HEK293 (cell line): ENCODE data around the gene ADAMTSL3.

Experiments used
- CTCF ChIA-PET: fragments of 350-600 bp; formaldehyde crosslinking; extraction: SDS; loops from one replicate; lab custom pipeline; 2021; ENCODE audit warnings: antibody characterized with exemption; lab: Yijun Ruan, JAX
- POLR2A ChIA-PET: fragments of 300-600 bp; formaldehyde crosslinking; extraction: SDS; loops from one replicate; lab custom pipeline; 2020; ENCODE audit warnings: antibody characterized with exemption, inconsistent platforms; lab: Yijun Ruan, JAX
- H3K27ac ChIP-seq: fragments of 200-500 bp; sonication (Bioruptor generic); 2 replicates; pipeline ENCODE4 v1.5.1; 2014; ENCODE audit warnings: low read depth, low read length, control low read depth, inconsistent platforms; ENCODE audit errors: extremely low read depth
- H3K36me3 ChIP-seq, 2 experiments: fragments of 200-500 bp in 1 of 2; sonication (Bioruptor generic) in 1 of 2; 1 replicate in 1 of 2; 2 replicates in 1 of 2; pipeline ENCODE4 v1.5.1; 2014 to 2017; ENCODE audit warnings: inconsistent platforms in 2 of 2, low read length in 2 of 2; ENCODE audit not compliant: control insufficient read depth in 2 of 2, insufficient read depth in 1 of 2
- H3K4me1 ChIP-seq: fragments of 200-500 bp; sonication (Bioruptor generic); 2 replicates; pipeline ENCODE4 v1.5.1; 2014; ENCODE audit warnings: mild to moderate bottlenecking, low read length, inconsistent platforms; ENCODE audit not compliant: control insufficient read depth, insufficient read depth
- H3K4me3 ChIP-seq: 2 replicates; pipeline ENCODE4 v1.5.1; 2011; ENCODE audit warnings: low read depth, mild to moderate bottlenecking, control low read depth, low read length, moderate library complexity
- H3K9me3 ChIP-seq: fragments of 200-500 bp; sonication (Bioruptor generic); 2 replicates; pipeline ENCODE4 v1.5.1; 2014; ENCODE audit warnings: low read depth, low read length, inconsistent platforms; ENCODE audit not compliant: control insufficient read depth, insufficient read depth
- EGR2 ChIP-seq: fragments of 450-650 bp; formaldehyde crosslinking; IDR thresholded peaks from 2 replicates; pipeline ENCODE4 v1.5.1; 2016; ENCODE audit warnings: low read depth, missing biosample characterization, missing genetic modification characterization
- MEIS1 ChIP-seq: sonication (generic); formaldehyde crosslinking; IDR thresholded peaks from 2 replicates; pipeline ENCODE4 v1.8.1; 2022; ENCODE audit warnings: missing genetic modification reagents, mild to moderate bottlenecking, borderline replicate concordance
- OSR2 ChIP-seq: fragments of 450-650 bp; formaldehyde crosslinking; IDR thresholded peaks from 2 replicates; pipeline ENCODE4 v1.5.1; 2016; ENCODE audit warnings: missing biosample characterization, missing genetic modification characterization
- SCRT2 ChIP-seq: fragments of 450-650 bp; formaldehyde crosslinking; IDR thresholded peaks from 2 replicates; pipeline ENCODE4 v1.5.1; 2016; ENCODE audit warnings: missing biosample characterization, missing genetic modification characterization
- ZBTB17 ChIP-seq: fragments of 450-650 bp; formaldehyde crosslinking; IDR thresholded peaks from 2 replicates; pipeline ENCODE4 v1.5.1; 2016; ENCODE audit warnings: missing biosample characterization, missing genetic modification characterization
- ZNF140 ChIP-seq: fragments of 450-650 bp; formaldehyde crosslinking; IDR thresholded peaks from 2 replicates; pipeline ENCODE4 v1.5.1; 2016; ENCODE audit warnings: missing biosample characterization, missing genetic modification characterization
- ZNF202 ChIP-seq: fragments of 450-650 bp; formaldehyde crosslinking; IDR thresholded peaks from 2 replicates; pipeline ENCODE4 v1.5.1; 2016; ENCODE audit warnings: missing biosample characterization, missing genetic modification characterization, borderline replicate concordance
- ZNF391 ChIP-seq: fragments of 450-650 bp; formaldehyde crosslinking; IDR thresholded peaks from 2 replicates; pipeline ENCODE4 v1.5.1; 2016; ENCODE audit warnings: low read depth, missing biosample characterization, missing genetic modification characterization, borderline replicate concordance
- ZNF48 ChIP-seq: fragments of 450-650 bp; formaldehyde crosslinking; IDR thresholded peaks from 2 replicates; pipeline ENCODE4 v1.5.1; 2016; ENCODE audit warnings: missing biosample characterization, missing genetic modification characterization
- ZNF555 ChIP-seq: fragments of 450-650 bp; formaldehyde crosslinking; conservative IDR thresholded peaks from 2 replicates; pipeline ENCODE4 v1.5.1; 2017; ENCODE audit warnings: missing biosample characterization, mild to moderate bottlenecking, missing genetic modification characterization, inconsistent platforms
- ZNF621 ChIP-seq: fragments of 450-650 bp; formaldehyde crosslinking; IDR thresholded peaks from 2 replicates; pipeline ENCODE4 v1.5.1; 2017; ENCODE audit warnings: missing biosample characterization, missing genetic modification characterization
- ZNF670 ChIP-seq: fragments of 450-650 bp; formaldehyde crosslinking; IDR thresholded peaks from 2 replicates; pipeline ENCODE4 v1.5.1; 2016; ENCODE audit warnings: missing biosample characterization, missing genetic modification characterization, low read depth
- TF ChIP-seq, protein P1 (sequence below): fragments of 450-650 bp; formaldehyde crosslinking; IDR thresholded peaks from 2 replicates; pipeline ENCODE4 v1.5.1; 2016; ENCODE audit warnings: missing biosample characterization, missing genetic modification characterization
- TF ChIP-seq, protein P2 (sequence below): fragments of 450-650 bp; formaldehyde crosslinking; conservative IDR thresholded peaks from 2 replicates; pipeline ENCODE4 v1.5.1; 2016; ENCODE audit warnings: low read depth, missing biosample characterization, missing genetic modification characterization
- TF ChIP-seq, protein P3 (sequence below): fragments of 450-650 bp; formaldehyde crosslinking; IDR thresholded peaks from 2 replicates; pipeline ENCODE4 v1.5.1; 2016; ENCODE audit warnings: missing biosample characterization, missing genetic modification characterization
- TF ChIP-seq, protein P4 (sequence below): fragments of 450-650 bp; formaldehyde crosslinking; IDR thresholded peaks from 2 replicates; pipeline ENCODE4 v1.5.1; 2016; ENCODE audit warnings: missing biosample characterization, missing genetic modification characterization
- TF ChIP-seq, protein P5 (sequence below): fragments of 450-650 bp; formaldehyde crosslinking; IDR thresholded peaks from 2 replicates; pipeline ENCODE4 v1.5.1; 2016; ENCODE audit warnings: missing biosample characterization, missing genetic modification characterization

ADAMTSL3 gene

DNA sequence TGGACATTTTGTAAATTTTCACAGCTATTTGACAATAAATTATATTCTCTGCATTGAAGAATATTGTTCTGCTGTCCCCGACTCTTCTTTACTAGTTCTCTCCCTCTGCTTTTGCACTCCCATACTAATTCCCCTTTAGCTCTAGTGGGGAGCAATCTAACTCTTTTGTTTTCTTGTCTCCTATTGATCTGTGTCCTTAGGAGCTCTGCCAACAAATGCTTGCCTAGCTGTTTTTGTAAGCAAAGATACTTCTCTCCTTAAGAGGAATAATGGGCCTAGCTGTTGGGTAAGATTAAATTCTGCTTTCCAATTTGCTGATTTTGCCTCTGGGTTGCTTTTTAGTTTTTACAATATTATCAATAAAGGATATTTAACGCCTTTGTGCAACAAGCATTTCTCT lies 17.7 kb downstream of the ADAMTSL3 start:
- Histone ChIP-seq H3K27ac (no peak overlapping the region), H3K9me3 (no peaks in the 10 kb centered on the region), H3K4me3 (no peak overlapping the region)
- POLR2A ChIA-PET: no interaction called here
- no peak for TF ChIP-seq ZNF202 (tag by site-specific recombination)
- TF ChIP-seq, all 188 proteins: peak for 0
- Histone ChIP-seq H3K36me3 (no peaks in the 10 kb centered on the region), H3K4me1 (no peaks in the 10 kb centered on the region)
- CTCF ChIA-PET: no interaction called here

DNA sequence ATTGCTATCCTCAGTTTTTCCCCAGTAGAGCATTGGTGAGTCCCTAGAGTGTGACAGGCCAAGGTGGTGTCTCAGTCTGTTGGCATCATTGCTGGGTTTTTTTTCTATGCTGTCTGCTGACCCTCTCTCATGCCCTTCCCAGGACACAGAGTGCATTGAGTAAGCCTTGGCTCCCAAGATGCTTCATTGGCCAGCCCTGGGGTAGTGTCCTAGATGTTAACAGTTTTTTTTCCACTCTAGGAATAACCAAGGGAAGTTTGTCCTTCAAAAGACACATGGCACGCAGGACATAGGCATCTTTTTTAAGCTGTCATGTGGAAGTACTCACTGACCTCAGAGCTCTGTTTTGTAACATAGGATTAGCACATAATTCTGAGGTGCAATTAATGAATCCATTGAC lies 19.5 kb downstream of the ADAMTSL3 start:
- H3K36me3 ChIP-seq: no peaks in the 10 kb centered on the region
- no peaks in the 10 kb centered on the region for H3K4me1 ChIP-seq
- no peak overlapping the region for H3K4me3 ChIP-seq
- ChIA-PET CTCF (interaction anchor here (0.5 to 1.9 kb wide), 2 partner anchors 114 to 1416 kb away, joined by 3 to 4 read pairs; no protein-coding TSS in a partner anchor), POLR2A (no interaction called here)
- no peak overlapping the region for H3K27ac ChIP-seq
- H3K9me3 ChIP-seq: no peaks in the 10 kb centered on the region
- no peak for TF ChIP-seq ZNF621 (tag by site-specific recombination)
- TF ChIP-seq, protein P1, sequence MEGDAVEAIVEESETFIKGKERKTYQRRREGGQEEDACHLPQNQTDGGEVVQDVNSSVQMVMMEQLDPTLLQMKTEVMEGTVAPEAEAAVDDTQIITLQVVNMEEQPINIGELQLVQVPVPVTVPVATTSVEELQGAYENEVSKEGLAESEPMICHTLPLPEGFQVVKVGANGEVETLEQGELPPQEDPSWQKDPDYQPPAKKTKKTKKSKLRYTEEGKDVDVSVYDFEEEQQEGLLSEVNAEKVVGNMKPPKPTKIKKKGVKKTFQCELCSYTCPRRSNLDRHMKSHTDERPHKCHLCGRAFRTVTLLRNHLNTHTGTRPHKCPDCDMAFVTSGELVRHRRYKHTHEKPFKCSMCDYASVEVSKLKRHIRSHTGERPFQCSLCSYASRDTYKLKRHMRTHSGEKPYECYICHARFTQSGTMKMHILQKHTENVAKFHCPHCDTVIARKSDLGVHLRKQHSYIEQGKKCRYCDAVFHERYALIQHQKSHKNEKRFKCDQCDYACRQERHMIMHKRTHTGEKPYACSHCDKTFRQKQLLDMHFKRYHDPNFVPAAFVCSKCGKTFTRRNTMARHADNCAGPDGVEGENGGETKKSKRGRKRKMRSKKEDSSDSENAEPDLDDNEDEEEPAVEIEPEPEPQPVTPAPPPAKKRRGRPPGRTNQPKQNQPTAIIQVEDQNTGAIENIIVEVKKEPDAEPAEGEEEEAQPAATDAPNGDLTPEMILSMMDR: no peak
- TF ChIP-seq, protein P2, sequence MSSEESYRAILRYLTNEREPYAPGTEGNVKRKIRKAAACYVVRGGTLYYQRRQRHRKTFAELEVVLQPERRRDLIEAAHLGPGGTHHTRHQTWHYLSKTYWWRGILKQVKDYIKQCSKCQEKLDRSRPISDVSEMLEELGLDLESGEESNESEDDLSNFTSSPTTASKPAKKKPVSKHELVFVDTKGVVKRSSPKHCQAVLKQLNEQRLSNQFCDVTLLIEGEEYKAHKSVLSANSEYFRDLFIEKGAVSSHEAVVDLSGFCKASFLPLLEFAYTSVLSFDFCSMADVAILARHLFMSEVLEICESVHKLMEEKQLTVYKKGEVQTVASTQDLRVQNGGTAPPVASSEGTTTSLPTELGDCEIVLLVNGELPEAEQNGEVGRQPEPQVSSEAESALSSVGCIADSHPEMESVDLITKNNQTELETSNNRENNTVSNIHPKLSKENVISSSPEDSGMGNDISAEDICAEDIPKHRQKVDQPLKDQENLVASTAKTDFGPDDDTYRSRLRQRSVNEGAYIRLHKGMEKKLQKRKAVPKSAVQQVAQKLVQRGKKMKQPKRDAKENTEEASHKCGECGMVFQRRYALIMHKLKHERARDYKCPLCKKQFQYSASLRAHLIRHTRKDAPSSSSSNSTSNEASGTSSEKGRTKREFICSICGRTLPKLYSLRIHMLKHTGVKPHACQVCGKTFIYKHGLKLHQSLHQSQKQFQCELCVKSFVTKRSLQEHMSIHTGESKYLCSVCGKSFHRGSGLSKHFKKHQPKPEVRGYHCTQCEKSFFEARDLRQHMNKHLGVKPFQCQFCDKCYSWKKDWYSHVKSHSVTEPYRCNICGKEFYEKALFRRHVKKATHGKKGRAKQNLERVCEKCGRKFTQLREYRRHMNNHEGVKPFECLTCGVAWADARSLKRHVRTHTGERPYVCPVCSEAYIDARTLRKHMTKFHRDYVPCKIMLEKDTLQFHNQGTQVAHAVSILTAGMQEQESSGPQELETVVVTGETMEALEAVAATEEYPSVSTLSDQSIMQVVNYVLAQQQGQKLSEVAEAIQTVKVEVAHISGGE (tag by site-specific recombination): no peak
- TF ChIP-seq, protein P3, sequence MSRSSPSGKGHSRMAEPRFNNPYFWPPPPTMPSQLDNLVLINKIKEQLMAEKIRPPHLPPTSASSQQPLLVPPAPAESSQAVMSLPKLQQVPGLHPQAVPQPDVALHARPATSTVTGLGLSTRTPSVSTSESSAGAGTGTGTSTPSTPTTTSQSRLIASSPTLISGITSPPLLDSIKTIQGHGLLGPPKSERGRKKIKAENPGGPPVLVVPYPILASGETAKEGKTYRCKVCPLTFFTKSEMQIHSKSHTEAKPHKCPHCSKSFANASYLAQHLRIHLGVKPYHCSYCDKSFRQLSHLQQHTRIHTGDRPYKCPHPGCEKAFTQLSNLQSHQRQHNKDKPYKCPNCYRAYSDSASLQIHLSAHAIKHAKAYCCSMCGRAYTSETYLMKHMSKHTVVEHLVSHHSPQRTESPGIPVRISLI (tag by site-specific recombination): no peak
- TF ChIP-seq SCRT2 (tag by site-specific recombination): no peak
- no peak for TF ChIP-seq ZNF391 (tag by site-specific recombination)
- TF ChIP-seq ZBTB17 (tag by site-specific recombination): no peak
- TF ChIP-seq, protein P4, sequence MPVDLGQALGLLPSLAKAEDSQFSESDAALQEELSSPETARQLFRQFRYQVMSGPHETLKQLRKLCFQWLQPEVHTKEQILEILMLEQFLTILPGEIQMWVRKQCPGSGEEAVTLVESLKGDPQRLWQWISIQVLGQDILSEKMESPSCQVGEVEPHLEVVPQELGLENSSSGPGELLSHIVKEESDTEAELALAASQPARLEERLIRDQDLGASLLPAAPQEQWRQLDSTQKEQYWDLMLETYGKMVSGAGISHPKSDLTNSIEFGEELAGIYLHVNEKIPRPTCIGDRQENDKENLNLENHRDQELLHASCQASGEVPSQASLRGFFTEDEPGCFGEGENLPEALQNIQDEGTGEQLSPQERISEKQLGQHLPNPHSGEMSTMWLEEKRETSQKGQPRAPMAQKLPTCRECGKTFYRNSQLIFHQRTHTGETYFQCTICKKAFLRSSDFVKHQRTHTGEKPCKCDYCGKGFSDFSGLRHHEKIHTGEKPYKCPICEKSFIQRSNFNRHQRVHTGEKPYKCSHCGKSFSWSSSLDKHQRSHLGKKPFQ (tag by site-specific recombination): no peak
- no peak for TF ChIP-seq ZNF140 (tag by site-specific recombination)
- TF ChIP-seq ZNF555 (tag by site-specific recombination): no peak
- TF ChIP-seq EGR2 (tag by site-specific recombination): no peak
- TF ChIP-seq, protein P5, sequence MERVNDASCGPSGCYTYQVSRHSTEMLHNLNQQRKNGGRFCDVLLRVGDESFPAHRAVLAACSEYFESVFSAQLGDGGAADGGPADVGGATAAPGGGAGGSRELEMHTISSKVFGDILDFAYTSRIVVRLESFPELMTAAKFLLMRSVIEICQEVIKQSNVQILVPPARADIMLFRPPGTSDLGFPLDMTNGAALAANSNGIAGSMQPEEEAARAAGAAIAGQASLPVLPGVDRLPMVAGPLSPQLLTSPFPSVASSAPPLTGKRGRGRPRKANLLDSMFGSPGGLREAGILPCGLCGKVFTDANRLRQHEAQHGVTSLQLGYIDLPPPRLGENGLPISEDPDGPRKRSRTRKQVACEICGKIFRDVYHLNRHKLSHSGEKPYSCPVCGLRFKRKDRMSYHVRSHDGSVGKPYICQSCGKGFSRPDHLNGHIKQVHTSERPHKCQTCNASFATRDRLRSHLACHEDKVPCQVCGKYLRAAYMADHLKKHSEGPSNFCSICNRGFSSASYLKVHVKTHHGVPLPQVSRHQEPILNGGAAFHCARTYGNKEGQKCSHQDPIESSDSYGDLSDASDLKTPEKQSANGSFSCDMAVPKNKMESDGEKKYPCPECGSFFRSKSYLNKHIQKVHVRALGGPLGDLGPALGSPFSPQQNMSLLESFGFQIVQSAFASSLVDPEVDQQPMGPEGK (tag by site-specific recombination): no peak
- TF ChIP-seq MEIS1 (CRISPR knock-in tag): no peak
- no peak for TF ChIP-seq ZNF670
- no peak for TF ChIP-seq OSR2 (tag by site-specific recombination)
- no peak for TF ChIP-seq ZNF48
